ENCODE data around the gene PXYLP1. TPM values are rescaled to one million over a fixed set of nuclear protein-coding genes. Genes with fewer than 3 reads are reported as not detected.

Gene PXYLP1
- total and polyA plus RNA-seq, 2 donors (not counting 1 experiment from before 2014, with no cell fraction given): 1.4 to 4.5 TPM

DNA sequence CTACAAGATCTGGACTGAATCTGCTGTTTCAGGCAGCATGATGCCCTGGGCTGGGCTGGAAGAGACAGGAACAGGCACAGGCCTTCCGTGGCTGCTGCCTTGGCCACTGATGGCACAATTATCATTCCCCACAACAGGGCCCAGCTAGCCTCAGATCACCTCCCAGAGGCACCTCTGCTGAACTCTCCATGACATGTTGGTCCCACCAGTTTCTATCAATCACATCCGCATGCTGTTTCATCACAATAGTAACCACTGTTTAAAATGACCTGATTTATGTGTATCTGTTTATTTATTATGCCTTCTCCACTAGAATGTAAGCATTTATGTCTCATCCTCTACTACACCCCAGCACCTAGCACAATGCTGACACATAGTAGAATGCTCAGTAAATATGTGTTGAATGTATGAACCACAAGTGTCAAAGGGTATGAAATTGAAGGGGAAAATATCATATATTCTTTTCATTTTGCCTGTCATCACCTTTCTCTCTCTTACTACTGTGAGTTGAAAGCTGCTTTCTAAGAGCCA, 104.0 kb downstream of the PXYLP1 start:
- peaks cover 21% of the 10 kb centered on the region for H3K4me1 Mint-ChIP-seq
- no peak for DNase-seq
- H3K27ac Mint-ChIP-seq: no peak overlapping the region
- no peak overlapping the region for H3K27ac ChIP-seq (ENCODE audit: low read length in 2 of 2)
- H2AFZ ChIP-seq (ENCODE audit: insufficient read depth, low read depth, low read length, poor library complexity, severe bottlenecking): no peak overlapping the region
- no peak overlapping the region for H3K9ac ChIP-seq (ENCODE audit: low read length)
- H3K27me3 Mint-ChIP-seq: peaks cover 4% of the 10 kb centered on the region
- WGBS (ENCODE audit: insufficient coverage): no CpG with 5 or more reads among the region's 2 CpGs
- no peaks in the 10 kb centered on the region for H3K36me3 ChIP-seq (replicated peaks in 1 of 2; ENCODE audit: control extremely low read depth in 1 of 2, control insufficient read depth in 1 of 2, extremely low read depth in 1 of 2, insufficient read depth in 2 of 2, low read length in 1 of 2)
- peaks cover 12 to 13% of the 10 kb centered on the region in 2 donors for H3K4me1 ChIP-seq (ENCODE audit: control insufficient read depth in 2 of 2, insufficient read depth in 2 of 2, low read length in 2 of 2)
- no peaks in the 10 kb centered on the region for H4K20me1 ChIP-seq (ENCODE audit: control insufficient read depth, insufficient read depth, low read length, poor library complexity, severe bottlenecking)
- H3K9me3 ChIP-seq (ENCODE audit: control extremely low read depth in 1 of 3, control insufficient read depth in 2 of 3, insufficient read depth in 1 of 3, low read length in 2 of 3): peaks cover 0 to 1% (median 0%) of the 10 kb centered on the region in 3 donors
- H3K27me3 ChIP-seq (replicated peaks in 1 of 4; ENCODE audit: control extremely low read depth in 1 of 4, control insufficient read depth in 3 of 4, insufficient read depth in 4 of 4, low read length in 3 of 4): no peaks in the 10 kb centered on the region
- no peak for TF ChIP-seq EZH2 (IDR thresholded peaks at IDR 0.05; ENCODE audit: borderline replicate concordance, insufficient read depth, low read depth, low read length, poor library complexity, severe bottlenecking)
- TF ChIP-seq, protein P1, sequence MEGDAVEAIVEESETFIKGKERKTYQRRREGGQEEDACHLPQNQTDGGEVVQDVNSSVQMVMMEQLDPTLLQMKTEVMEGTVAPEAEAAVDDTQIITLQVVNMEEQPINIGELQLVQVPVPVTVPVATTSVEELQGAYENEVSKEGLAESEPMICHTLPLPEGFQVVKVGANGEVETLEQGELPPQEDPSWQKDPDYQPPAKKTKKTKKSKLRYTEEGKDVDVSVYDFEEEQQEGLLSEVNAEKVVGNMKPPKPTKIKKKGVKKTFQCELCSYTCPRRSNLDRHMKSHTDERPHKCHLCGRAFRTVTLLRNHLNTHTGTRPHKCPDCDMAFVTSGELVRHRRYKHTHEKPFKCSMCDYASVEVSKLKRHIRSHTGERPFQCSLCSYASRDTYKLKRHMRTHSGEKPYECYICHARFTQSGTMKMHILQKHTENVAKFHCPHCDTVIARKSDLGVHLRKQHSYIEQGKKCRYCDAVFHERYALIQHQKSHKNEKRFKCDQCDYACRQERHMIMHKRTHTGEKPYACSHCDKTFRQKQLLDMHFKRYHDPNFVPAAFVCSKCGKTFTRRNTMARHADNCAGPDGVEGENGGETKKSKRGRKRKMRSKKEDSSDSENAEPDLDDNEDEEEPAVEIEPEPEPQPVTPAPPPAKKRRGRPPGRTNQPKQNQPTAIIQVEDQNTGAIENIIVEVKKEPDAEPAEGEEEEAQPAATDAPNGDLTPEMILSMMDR (IDR thresholded peaks at IDR 0.05): no peak
- H3K9me3 Mint-ChIP-seq (ENCODE audit: insufficient read depth): no peaks in the 10 kb centered on the region
- H3K4me2 ChIP-seq (replicated peaks; ENCODE audit: low read depth, low read length, poor library complexity, severe bottlenecking): no peak overlapping the region
- no peak for ATAC-seq (ENCODE audit: low read depth)
- ChIA-PET POLR2A (interaction anchor here (1.2 kb wide), 1 partner anchor 151 kb away, joined by 3 read pairs; the partner anchor contains the start of gene RASA2), CTCF (interaction anchor here (1.7 to 2.6 kb wide), 2 partner anchors 24 to 30 kb away, joined by 6 to 11 read pairs; no protein-coding TSS in a partner anchor)
- no peaks in the 10 kb centered on the region for H3K79me2 ChIP-seq (ENCODE audit: control insufficient read depth, insufficient read depth, low read length)
- no peak overlapping the region for H3K4me3 Mint-ChIP-seq
- no peak overlapping the region for H3K4me3 ChIP-seq (ENCODE audit: control extremely low read depth in 1 of 5, extremely low read depth in 1 of 5, insufficient read depth in 1 of 5, low read depth in 2 of 5, low read length in 4 of 5)
- intact Hi-C loops (cut with micrococcal nuclease): loop anchor here (2.0 kb wide), 1 partner anchor 25 kb away; no protein-coding TSS in a partner anchor

Measured in B cell (primary cell).